Measurements from ENCODE around the gene PCBP3. TPM values are rescaled to one million over a fixed set of nuclear protein-coding genes. Genes with fewer than 3 reads are reported as not detected.
"Not testable (repeated sequence)": the region's sequence is repeated elsewhere in the genome, so short reads cannot be mapped to it uniquely, and the experiment has no call there.

The PCBP3 gene
- total RNA-seq, 2 donors from 2014 or later, result 2.1 to 5.3 TPM

GRCh38 chr21:45877821-45878469, 234.4 kb downstream of the PCBP3 start:
- DNase-seq, result no peak
- intact Hi-C loops (cut with DNase I), result no loop called here
- no peak overlapping the region for H3K27ac ChIP-seq
- H3K4me1 ChIP-seq, result no peaks in the 10 kb centered on the region
- H3K27me3 ChIP-seq, result no peaks in the 10 kb centered on the region
- no peaks in the 10 kb centered on the region for H3K36me3 ChIP-seq
- no peaks in the 10 kb centered on the region for H3K9me3 ChIP-seq
- TF ChIP-seq CTCF (IDR thresholded peaks at IDR 0.05), result no peak
- no peak overlapping the region for H3K4me3 ChIP-seq
- H3K9ac ChIP-seq (ENCODE audit: low read depth in 2 of 2, low read length in 2 of 2), result no peak overlapping the region

- Histone ChIP-seq H3K4me1 (no peaks in the 10 kb centered on the region), H3K9me3 (no peaks in the 10 kb centered on the region), H3K36me3 (no peaks in the 10 kb centered on the region), H3K9ac (ENCODE audit: low read depth in 2 of 2, low read length in 2 of 2) (no peak overlapping the region), H3K27me3 (no peaks in the 10 kb centered on the region), H3K4me3 (no peak overlapping the region), H3K27ac (no peak overlapping the region)
- DNase-seq, result peak; percentile 68
- intact Hi-C loops (cut with DNase I), result no loop called here
- peak; percentile 66 for TF ChIP-seq CTCF (IDR thresholded peaks at IDR 0.05)
These were observed 236.9 kb downstream of the PCBP3 start for GRCh38 chr21:45880097-45881068.

GRCh38 chr21:45882645-45883044, 239.1 kb downstream of the PCBP3 start:
- H3K27me3 ChIP-seq, result no peaks in the 10 kb centered on the region
- no peaks in the 10 kb centered on the region for H3K36me3 ChIP-seq
- no peak for TF ChIP-seq CTCF (IDR thresholded peaks at IDR 0.05)
- no peaks in the 10 kb centered on the region for H3K4me1 ChIP-seq
- no peaks in the 10 kb centered on the region for H3K9me3 ChIP-seq
- intact Hi-C loops (cut with DNase I), result no loop called here
- no peak overlapping the region for H3K27ac ChIP-seq
- DNase-seq, result no peak
- H3K9ac ChIP-seq (ENCODE audit: low read depth in 2 of 2, low read length in 2 of 2), result no peak overlapping the region
- no peak overlapping the region for H3K4me3 ChIP-seq

- H3K27ac ChIP-seq, result no peak overlapping the region
- no peak overlapping the region for H3K4me3 ChIP-seq
These were observed 239.6 kb downstream of the PCBP3 start for GRCh38 chr21:45883090-45883489.

GRCh38 chr21:45885597-45885929, 242.0 kb downstream of the PCBP3 start:
- no peaks in the 10 kb centered on the region for H3K27me3 ChIP-seq
- no peak overlapping the region for H3K27ac ChIP-seq
- no peaks in the 10 kb centered on the region for H3K36me3 ChIP-seq
- intact Hi-C loops (cut with DNase I), result no loop called here
- H3K4me1 ChIP-seq, result no peaks in the 10 kb centered on the region
- no peaks in the 10 kb centered on the region for H3K9me3 ChIP-seq
- no peak overlapping the region for H3K9ac ChIP-seq (ENCODE audit: low read depth in 2 of 2, low read length in 2 of 2)
- no peak overlapping the region for H3K4me3 ChIP-seq
- TF ChIP-seq CTCF (IDR thresholded peaks at IDR 0.05), result no peak
- DNase-seq, result no peak

More at GRCh38 chr21:45883090-45883489, 239.6 kb downstream of the PCBP3 start:
- no peaks in the 10 kb centered on the region for H3K36me3 ChIP-seq
- intact Hi-C loops (cut with DNase I), result no loop called here
- no peak overlapping the region for H3K9ac ChIP-seq (ENCODE audit: low read depth in 2 of 2, low read length in 2 of 2)
- no peaks in the 10 kb centered on the region for H3K9me3 ChIP-seq
- H3K4me1 ChIP-seq, result no peaks in the 10 kb centered on the region
- no peak for TF ChIP-seq CTCF (IDR thresholded peaks at IDR 0.05)
- no peaks in the 10 kb centered on the region for H3K27me3 ChIP-seq
- DNase-seq, result no peak

GRCh38 chr21:45885930-45886601, 242.5 kb downstream of the PCBP3 start:
- H3K4me3 ChIP-seq; H3K9ac ChIP-seq (ENCODE audit: low read depth in 2 of 2, low read length in 2 of 2); DNase-seq; H3K27me3 ChIP-seq; intact Hi-C loops (cut with DNase I); H3K36me3 ChIP-seq; H3K9me3 ChIP-seq; H3K27ac ChIP-seq; H3K4me1 ChIP-seq: not testable (repeated sequence)
